GM21526 (cell line): Measurements from ENCODE around the gene CYP27A1.
"Not testable (repeated sequence)": the region's sequence is repeated elsewhere in the genome, so short reads cannot be mapped to it uniquely, and the experiment has no call there.

Source experiments
- ATAC-seq: cut with Tn5 transposase; IDR thresholded peaks from one replicate; pipeline ENCODE4 v1.9.1; 2021; ENCODE audit warnings: moderate library complexity; ENCODE audit not compliant: unreplicated experiment, low FRiP score

The CYP27A1 gene

DNA sequence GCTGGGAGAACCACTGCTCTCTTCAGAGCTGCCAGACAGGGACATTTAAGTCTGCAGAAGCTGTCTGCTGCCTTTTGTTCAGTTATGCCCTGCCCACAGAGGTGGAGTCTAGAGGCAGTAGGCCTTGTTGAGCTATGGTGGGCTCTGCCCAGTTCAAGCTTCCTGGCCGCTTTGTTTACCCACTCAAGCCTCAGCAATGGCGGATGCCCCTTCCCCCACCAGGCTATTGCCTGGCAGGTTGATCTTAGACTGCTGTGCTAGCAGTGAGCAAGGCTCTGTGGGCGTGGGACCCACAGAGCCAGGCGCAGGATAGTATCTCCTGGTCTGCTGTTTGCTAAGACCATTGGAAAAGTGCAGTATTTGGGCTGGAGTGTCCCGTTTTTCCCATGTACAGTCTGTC, 9.2 kb upstream of the CYP27A1 start:
- not testable (repeated sequence) for ATAC-seq

- ATAC-seq, result no peak
Measured at GRCh38 chr2:218773881-218774280, 8.1 kb upstream of the CYP27A1 start.

DNA sequence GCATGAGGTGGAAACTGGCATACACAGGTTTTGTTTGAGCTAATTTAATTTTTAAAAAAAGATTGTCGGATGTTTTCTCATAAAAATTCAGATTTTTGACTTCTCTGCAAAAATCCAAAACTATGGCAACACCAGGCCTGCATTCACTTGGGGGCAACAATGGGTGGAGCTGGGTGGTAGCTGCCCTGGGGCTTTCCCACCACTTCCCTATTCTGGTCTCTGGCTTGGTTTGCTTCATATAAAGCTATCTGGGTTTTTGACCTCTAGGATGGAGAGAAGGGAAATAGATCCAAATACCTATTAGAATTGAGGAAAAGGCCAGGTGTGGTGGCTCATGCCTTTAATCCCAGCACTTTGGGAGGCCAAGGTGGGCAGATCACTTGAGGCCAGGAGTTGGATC, 5.5 kb upstream of the CYP27A1 start:
- no peak for ATAC-seq

GRCh38 chr2:218777276-218777990, 4.5 kb upstream of the CYP27A1 start:
- no peak for ATAC-seq

DNA sequence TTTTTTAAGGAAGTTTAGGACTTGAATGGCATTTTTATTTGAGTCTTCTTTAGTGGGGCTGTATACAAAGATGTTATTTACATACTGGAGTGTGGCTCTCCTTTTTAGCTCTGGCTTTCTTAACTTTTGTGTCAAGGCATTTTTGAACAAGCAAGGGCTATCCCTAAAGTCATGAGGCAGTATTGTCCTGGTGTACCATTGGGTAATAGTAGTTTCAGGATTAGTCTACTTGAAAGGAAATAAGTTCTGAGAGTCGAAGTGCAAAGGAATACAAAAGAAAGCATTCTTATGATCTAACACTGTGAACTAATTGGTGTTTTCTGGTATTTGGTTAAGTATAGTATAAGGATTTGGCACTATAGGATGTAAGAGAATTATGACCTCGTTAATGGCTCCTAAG, 1.9 kb upstream of the CYP27A1 start:
- no peak for ATAC-seq

DNA sequence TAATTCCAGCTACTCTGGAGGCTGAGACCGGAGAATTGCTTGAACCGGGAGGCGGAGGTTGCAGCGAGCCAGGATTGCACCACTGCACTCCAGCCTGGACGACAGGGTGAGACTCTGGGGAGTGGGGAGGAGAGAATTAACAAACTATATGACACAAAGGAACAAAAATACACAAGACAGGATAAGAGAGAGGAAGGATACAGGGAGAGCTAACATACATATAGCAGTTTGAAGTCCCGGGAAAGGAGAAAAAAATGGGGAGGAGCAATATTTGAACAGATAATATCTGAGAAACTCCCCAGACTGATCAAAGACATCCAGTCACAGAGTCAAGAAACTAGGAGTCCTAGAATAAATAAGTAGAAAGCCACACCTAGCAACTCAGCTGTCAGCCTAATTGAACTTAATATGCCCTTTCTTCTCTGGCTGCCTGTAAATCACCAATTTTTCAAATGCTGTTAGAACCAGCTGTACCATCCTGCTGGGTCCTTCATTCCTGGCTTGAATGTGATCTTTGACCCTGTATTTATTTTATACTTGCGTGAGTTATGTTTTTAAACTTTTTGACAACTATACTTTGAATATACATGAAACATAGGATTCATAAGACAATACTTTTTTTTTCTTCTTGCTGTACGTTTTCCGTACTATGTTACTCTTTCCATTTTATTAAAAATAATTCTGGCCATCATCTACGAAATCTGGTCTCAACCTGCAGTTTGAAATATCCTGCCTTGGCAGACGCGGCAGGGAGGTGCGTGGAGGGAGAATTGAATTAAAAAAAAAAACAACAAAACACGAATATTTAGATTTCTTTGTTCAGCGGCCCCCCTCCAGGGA, 876 bp upstream of the CYP27A1 start:
- no peak for ATAC-seq

DNA sequence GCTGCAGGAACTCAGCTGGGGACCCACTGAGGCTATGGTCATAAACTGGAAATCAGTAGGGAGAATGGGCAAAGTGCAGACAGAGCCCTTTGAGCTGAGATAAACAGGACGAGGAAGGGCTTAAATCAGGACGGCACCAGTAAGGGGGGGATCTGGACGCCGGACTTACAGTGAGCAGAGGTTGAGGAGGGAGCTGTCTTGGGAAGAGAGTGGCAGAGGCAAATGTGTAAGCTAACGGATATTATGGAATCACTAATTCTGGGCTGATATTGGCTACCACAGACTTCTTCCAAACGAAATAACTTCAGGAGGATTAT, 539 bp downstream of the CYP27A1 start:
- ATAC-seq, result no peak

GRCh38 chr2:218783688-218784087, 1.7 kb downstream of the CYP27A1 start:
- ATAC-seq, result no peak

GRCh38 chr2:218785103-218785502, 3.2 kb downstream of the CYP27A1 start:
- no peak for ATAC-seq

- no peak for ATAC-seq
Measured at GRCh38 chr2:218786133-218786532, 4.2 kb downstream of the CYP27A1 start.

DNA sequence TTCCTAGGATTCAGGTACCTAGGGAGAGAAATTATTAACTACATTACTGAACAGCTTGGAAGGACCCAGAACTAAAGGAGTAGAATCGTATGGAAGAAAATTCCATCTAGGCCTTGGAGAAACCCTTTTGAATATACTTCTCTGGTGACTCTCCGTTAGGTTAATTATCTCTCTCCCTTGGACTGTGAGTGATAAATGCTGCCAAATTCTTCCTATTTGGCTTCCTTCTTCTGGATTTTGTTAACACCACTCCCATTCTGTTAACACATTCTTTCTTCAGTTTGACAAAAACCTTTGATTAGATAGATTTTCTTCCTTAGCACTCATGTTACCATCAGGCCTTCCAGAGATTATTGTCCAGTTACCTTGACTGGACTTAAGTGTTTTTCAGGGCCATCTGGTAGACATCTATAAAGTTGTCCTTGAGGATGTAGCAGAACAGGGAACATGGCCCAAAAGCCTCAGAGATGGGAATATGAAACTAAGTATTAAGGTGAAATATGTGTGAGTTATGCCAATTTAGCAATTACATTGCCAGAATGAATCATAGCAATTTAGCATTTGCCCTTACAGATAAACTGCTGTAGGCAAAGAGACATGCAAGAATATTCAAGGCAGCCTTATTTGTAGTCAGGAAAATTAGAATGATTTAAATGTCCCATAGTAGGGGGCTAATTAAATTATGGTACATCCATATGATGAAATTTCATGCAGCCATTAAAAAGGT, 6.7 kb downstream of the CYP27A1 start:
- no peak for ATAC-seq

DNA sequence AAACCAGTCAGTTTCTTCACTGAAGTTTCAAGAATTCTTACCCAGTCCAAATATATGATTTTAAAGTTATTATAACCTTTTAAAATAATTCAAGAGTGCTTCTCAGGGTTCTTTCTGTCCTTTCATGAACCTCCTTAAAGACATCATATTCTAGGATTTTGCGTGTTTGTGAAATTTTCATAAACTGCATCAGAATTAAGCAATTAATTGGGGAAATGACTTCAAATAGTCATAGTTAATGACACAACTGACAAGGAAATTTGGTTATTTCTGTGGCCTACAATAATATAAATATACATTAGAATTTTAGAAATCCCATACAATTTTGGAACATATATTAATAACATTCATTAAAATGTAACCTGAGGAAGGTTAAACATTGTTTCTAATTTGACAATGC, 10.5 kb downstream of the CYP27A1 start:
- no peak for ATAC-seq

- ATAC-seq, result no peak
Measured at GRCh38 chr2:218796691-218797090, 14.7 kb downstream of the CYP27A1 start.

DNA sequence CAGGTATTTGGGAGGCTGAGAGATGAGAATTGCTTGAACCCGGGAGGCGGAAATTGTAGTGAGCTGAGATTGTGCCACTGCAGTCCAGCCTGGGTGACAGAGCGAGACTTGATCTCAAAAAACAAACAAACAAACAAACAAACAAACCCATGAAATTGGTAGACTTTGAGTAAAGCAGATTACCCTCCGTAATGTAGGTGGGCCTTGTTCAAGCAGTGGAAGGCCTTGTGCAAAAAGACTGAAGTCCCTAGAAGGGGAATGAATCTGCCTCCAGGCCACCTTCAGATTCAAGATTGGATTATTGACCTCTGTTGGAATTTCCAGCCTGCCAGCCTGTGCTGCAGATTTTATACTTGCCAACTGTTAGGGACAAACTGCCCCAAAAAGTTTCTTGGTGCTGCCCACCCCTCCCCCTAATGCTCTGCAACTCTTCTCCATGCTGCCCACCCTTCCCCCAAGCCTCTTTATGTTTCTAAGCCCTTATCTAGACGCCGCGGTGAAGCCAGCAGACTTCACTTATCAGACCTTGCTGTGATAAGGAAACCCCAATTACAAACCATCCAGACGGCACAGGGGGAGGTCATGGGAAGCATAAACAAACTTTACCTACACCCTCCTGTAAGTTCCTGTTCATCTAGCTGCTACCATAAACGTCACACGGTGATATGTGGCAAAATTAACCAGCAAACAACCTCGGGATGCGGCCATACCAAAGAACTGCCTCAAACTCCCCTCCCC, 17.0 kb downstream of the CYP27A1 start:
- ATAC-seq, result no peak

GRCh38 chr2:218799990-218800389, 18.0 kb downstream of the CYP27A1 start:
- no peak for ATAC-seq

GRCh38 chr2:218802386-218802994, 20.5 kb downstream of the CYP27A1 start:
- ATAC-seq, result no peak

GRCh38 chr2:218804817-218805216, 22.9 kb downstream of the CYP27A1 start:
- no peak for ATAC-seq

- no peak for ATAC-seq
Measured at GRCh38 chr2:218805627-218806026, 23.7 kb downstream of the CYP27A1 start.

DNA sequence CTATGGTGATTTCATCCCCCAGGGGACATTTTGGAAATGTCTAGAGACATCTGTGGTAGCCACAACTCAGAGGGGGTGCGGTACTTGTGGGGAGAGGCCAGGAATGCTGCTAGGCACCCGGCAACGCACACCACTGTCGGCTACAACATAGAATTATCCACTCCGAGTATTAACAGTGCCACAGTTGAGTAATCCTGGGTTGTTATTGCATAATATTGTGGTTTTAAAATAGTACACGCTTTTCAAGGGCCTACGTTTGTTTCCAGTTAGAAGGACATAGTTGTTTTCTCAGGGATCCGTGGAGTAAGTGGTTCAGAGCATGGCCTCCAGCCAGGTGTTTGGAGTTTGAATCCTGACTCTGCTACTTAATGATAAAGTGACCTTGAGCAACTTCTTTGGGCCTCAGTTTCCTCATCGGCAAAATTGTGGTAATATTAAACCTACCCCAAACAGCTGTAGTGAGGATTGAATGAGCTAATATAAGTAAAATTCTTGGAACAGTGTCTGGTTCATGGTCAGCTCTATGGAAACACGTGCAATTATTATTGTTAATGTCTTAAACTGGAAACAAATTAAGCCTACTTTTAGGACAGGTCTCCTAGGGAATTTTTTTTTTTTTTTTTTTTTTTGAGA, 24.5 kb downstream of the CYP27A1 start:
- ATAC-seq, result no peak

GRCh38 chr2:218807626-218808025, 25.7 kb downstream of the CYP27A1 start:
- ATAC-seq, result no peak
